HepG2 (cell line): Measurements from ENCODE around the gene ATP8B2. TPM values are rescaled to one million over a fixed set of nuclear protein-coding genes. Genes with fewer than 3 reads are reported as not detected.

Experiments
- BHLHE40 ChIP-seq: IDR thresholded peaks from 2 replicates; pipeline ENCODE4 v1.6.1; 2011; ENCODE audit warnings: low read length, improper control_type of control experiment
- CHD2 ChIP-seq: IDR thresholded peaks from 2 replicates; pipeline ENCODE4 v1.6.1; 2011; ENCODE audit warnings: low read depth, low read length, improper control_type of control experiment
- DMAP1 ChIP-seq: IDR thresholded peaks from 2 replicates; pipeline ENCODE4 v1.6.1; 2016
- GATAD1 ChIP-seq: IDR thresholded peaks from 2 replicates; pipeline ENCODE4 v1.6.1; 2016; ENCODE audit warnings: missing genetic modification reagents, missing compliant biosample characterization
- KAT8 ChIP-seq: IDR thresholded peaks from 2 replicates; pipeline ENCODE4 v1.6.1; 2016; ENCODE audit warnings: missing genetic modification reagents, missing compliant biosample characterization
- KDM2A ChIP-seq: sonication (generic); formaldehyde crosslinking; IDR thresholded peaks from 2 replicates; pipeline ENCODE4 v1.4.0; 2020; ENCODE audit warnings: low read depth, missing genetic modification reagents, borderline replicate concordance
- MEF2D ChIP-seq: sonication (generic); formaldehyde crosslinking; IDR thresholded peaks from 2 replicates; pipeline ENCODE4 v1.5.1; 2020; ENCODE audit warnings: mild to moderate bottlenecking, missing genetic modification reagents
- PHF20 ChIP-seq: sonication (generic); formaldehyde crosslinking; IDR thresholded peaks from 2 replicates; pipeline ENCODE4 v1.5.0; 2020; ENCODE audit warnings: mild to moderate bottlenecking, missing genetic modification reagents
- POLR2G ChIP-seq: fragments of 200-400 bp; formaldehyde crosslinking; IDR thresholded peaks from 2 replicates; pipeline ENCODE4 v1.6.1; 2018; ENCODE audit warnings: mild to moderate bottlenecking, low read depth, low read length, moderate library complexity
- SOX5 ChIP-seq: IDR thresholded peaks from 2 replicates; pipeline ENCODE4 v1.6.1; 2016; ENCODE audit warnings: borderline replicate concordance
- STAG1 ChIP-seq: sonication (generic); formaldehyde crosslinking; IDR thresholded peaks from 2 replicates; pipeline ENCODE4 v1.4.0; 2020; ENCODE audit warnings: missing genetic modification reagents
- TAF1 ChIP-seq: sonication (generic); formaldehyde crosslinking; IDR thresholded peaks from 2 replicates; pipeline ENCODE4 v1.4.0; 2020; ENCODE audit warnings: missing genetic modification reagents
- TBX2 ChIP-seq: sonication (generic); formaldehyde crosslinking; IDR thresholded peaks from 2 replicates; pipeline ENCODE4 v1.5.0; 2020; ENCODE audit warnings: missing genetic modification reagents, mild to moderate bottlenecking, borderline replicate concordance
- XRCC5 ChIP-seq: fragments of 200-400 bp; formaldehyde crosslinking; optimal IDR thresholded peaks from 2 replicates; pipeline ENCODE3; 2017; ENCODE audit warnings: mild to moderate bottlenecking, low read length
- ZFY ChIP-seq: sonication (generic); formaldehyde crosslinking; IDR thresholded peaks from 2 replicates; pipeline ENCODE4 v1.4.0; 2020; ENCODE audit warnings: missing genetic modification reagents
- ZNF121 ChIP-seq: sonication (generic); formaldehyde crosslinking; IDR thresholded peaks from 2 replicates; pipeline ENCODE4 v1.5.0; 2020; ENCODE audit warnings: mild to moderate bottlenecking, missing genetic modification reagents
- ZNF75D ChIP-seq: sonication (generic); formaldehyde crosslinking; IDR thresholded peaks from 2 replicates; pipeline ENCODE4 v1.8.1; 2023; ENCODE audit warnings: missing genetic modification reagents, mild to moderate bottlenecking, borderline replicate concordance
- ZNF761 ChIP-seq: sonication (generic); formaldehyde crosslinking; conservative IDR thresholded peaks from 2 replicates; pipeline ENCODE4 v1.4.0; 2020; ENCODE audit warnings: mild to moderate bottlenecking, missing genetic modification reagents
- ZNF768 ChIP-seq: sonication (generic); formaldehyde crosslinking; IDR thresholded peaks from 2 replicates; pipeline ENCODE4 v1.4.0; 2020; ENCODE audit warnings: missing genetic modification reagents
- ZSCAN29 ChIP-seq: sonication (generic); formaldehyde crosslinking; conservative IDR thresholded peaks from 2 replicates; pipeline ENCODE4 v1.4.0; 2020; ENCODE audit warnings: mild to moderate bottlenecking, missing genetic modification reagents
- ZSCAN31 ChIP-seq: sonication (generic); formaldehyde crosslinking; IDR thresholded peaks from 2 replicates; pipeline ENCODE4 v1.5.0; 2020; ENCODE audit warnings: low read depth, mild to moderate bottlenecking, missing genetic modification reagents
- polyA plus RNA-seq, 8 experiments: library from polyadenylated mRNA; depleted of rRNA in 3 of 8; stranded (reverse) in 7 of 8; unstranded in 1 of 8; fragments of >200 nt; fragmentation: Illumina TruSeq in 4 of 8; extraction: Trizol in 4 of 8; gene quantifications; 2 replicates each; pipeline versions ENCODE4 v1.2.1 to v1.2.3, GENCODE V29; 2011 to 2016; ENCODE audit warnings: low read depth in 4 of 8, missing spikeins in 1 of 8, mixed read lengths in 1 of 8; ENCODE audit not compliant: insufficient read depth in 1 of 8
- total RNA-seq, 5 experiments: library from RNA; depleted of rRNA; stranded (reverse); fragments of >200 nt; fragmentation: Illumina TruSeq; extraction: Trizol; gene quantifications; 2 replicates each; pipeline ENCODE4 v1.2.3, GENCODE V29; 2016; ENCODE audit warnings: low read depth in 1 of 5
- TF ChIP-seq, protein P1 (sequence below): sonication (generic); formaldehyde crosslinking; IDR thresholded peaks from 2 replicates; pipeline ENCODE4 v1.5.0; 2020; ENCODE audit warnings: mild to moderate bottlenecking, low read depth, missing genetic modification reagents, borderline replicate concordance
- TF ChIP-seq, protein P2 (sequence below): sonication (generic); formaldehyde crosslinking; IDR thresholded peaks from 2 replicates; pipeline ENCODE4 v1.8.0; 2022; ENCODE audit warnings: missing genetic modification reagents, mild to moderate bottlenecking, borderline replicate concordance
- TF ChIP-seq, protein P3 (sequence below): sonication (generic); formaldehyde crosslinking; IDR thresholded peaks from 2 replicates; pipeline ENCODE4 v1.4.0; 2020; ENCODE audit warnings: missing genetic modification reagents
- TF ChIP-seq, protein P4 (sequence below): IDR thresholded peaks from 2 replicates; pipeline ENCODE4 v1.6.1; 2012; ENCODE audit warnings: inconsistent platforms

The ATP8B2 gene
- total and polyA plus RNA-seq, 2 of the 13 experiments (the other 11 are each of a cell fraction or from before 2014, with no cell fraction given), result 20.4 to 39.3 TPM

DNA sequence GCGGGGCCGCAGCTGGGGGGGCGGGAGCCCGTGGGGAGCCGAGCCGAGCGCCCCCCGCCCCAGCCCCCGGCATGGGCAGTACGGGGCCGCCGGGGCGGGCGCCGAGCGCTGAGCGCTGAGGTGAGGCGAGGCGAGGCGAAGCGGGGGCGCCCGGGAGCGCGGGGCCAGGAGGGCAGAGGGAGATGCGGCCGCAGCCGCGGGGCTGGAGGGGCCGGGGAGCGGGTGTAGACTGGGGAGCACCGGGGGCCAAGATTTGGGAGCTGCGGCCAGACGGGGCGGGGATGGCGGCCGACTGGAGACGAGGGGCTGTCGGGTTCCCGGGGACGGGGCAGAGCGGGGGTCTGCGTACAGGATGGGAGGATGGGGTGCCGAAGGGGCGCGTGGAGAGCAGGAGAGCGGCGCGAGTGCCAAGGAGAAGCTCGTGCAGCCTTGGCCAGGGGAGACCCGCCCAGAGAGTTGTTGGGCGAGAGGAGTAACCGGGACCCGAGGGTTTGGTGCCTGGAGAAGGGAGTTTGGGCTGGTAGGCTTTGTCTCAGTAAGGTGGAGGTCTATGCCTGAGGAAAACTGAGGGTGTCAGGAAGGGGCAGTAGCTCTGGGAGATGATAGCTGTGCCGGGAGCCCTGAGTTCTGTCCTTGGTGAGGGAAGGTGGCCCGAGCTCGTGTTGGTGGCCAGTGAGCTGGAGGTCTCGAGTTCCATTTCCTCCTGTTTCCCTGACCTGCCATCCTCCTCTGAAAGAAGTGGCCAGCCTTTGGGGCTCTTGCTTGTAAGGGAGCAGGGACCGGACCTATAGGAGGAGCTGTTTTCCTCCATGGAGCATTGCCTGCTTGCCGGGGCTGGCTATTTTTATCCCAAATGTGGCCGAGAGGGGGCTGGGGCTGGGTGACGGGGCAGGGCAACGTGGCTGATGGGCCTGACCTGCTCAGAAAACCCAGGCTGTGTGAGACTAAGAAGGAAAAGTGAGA is 539 bp downstream of the ATP8B2 start (continued):
- TF ChIP-seq STAG1 (peak; percentile 57), ZFY (CRISPR knock-in tag) (peak; percentile 24; the same call in 1 of the 2 replicates), SOX5 (CRISPR knock-in tag) (no peak), DMAP1 (peak; percentile 18; the same call in 1 of the 2 replicates), MEF2D (CRISPR knock-in tag) (peak; percentile 57; the same call in 1 of the 2 replicates), TAF1 (CRISPR knock-in tag) (peak; percentile 42; the same call in 1 of the 2 replicates), ZNF768 (no peak), KAT8 (0 out of 2 replicates have a peak, but pooled peaks have one; percentile 18), ZNF121 (CRISPR knock-in tag) (peak; percentile 27; the same call in 1 of the 2 replicates), ZNF75D (CRISPR knock-in tag) (no peak), XRCC5 (peak; percentile 18), CHD2 (no peak), KDM2A (CRISPR knock-in tag) (0 out of 2 replicates have a peak, but pooled peaks have one; percentile 17), ZSCAN29 (CRISPR knock-in tag) (0 out of 2 replicates have a peak, but pooled peaks have one; percentile 20), PHF20 (CRISPR knock-in tag) (peak; percentile 25; the same call in 1 of the 2 replicates), TBX2 (CRISPR knock-in tag) (peak; percentile 32; the same call in 1 of the 2 replicates), GATAD1 (CRISPR knock-in tag) (no peak), ZNF761 (no peak), ZSCAN31 (0 out of 2 replicates have a peak, but pooled peaks have one; percentile 21), BHLHE40 (0 out of 2 replicates have a peak, but pooled peaks have one; percentile 9), POLR2G (peak; percentile 51; the same call in 1 of the 2 replicates)
- TF ChIP-seq, protein P1, sequence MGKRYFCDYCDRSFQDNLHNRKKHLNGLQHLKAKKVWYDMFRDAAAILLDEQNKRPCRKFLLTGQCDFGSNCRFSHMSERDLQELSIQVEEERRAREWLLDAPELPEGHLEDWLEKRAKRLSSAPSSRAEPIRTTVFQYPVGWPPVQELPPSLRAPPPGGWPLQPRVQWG (CRISPR knock-in tag), result no peak
- TF ChIP-seq, protein P2, sequence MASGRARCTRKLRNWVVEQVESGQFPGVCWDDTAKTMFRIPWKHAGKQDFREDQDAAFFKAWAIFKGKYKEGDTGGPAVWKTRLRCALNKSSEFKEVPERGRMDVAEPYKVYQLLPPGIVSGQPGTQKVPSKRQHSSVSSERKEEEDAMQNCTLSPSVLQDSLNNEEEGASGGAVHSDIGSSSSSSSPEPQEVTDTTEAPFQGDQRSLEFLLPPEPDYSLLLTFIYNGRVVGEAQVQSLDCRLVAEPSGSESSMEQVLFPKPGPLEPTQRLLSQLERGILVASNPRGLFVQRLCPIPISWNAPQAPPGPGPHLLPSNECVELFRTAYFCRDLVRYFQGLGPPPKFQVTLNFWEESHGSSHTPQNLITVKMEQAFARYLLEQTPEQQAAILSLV (CRISPR knock-in tag), result no peak
- TF ChIP-seq, protein P3, sequence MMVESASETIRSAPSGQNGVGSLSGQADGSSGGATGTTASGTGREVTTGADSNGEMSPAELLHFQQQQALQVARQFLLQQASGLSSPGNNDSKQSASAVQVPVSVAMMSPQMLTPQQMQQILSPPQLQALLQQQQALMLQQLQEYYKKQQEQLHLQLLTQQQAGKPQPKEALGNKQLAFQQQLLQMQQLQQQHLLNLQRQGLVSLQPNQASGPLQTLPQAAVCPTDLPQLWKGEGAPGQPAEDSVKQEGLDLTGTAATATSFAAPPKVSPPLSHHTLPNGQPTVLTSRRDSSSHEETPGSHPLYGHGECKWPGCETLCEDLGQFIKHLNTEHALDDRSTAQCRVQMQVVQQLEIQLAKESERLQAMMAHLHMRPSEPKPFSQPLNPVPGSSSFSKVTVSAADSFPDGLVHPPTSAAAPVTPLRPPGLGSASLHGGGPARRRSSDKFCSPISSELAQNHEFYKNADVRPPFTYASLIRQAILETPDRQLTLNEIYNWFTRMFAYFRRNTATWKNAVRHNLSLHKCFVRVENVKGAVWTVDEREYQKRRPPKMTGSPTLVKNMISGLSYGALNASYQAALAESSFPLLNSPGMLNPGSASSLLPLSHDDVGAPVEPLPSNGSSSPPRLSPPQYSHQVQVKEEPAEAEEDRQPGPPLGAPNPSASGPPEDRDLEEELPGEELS (CRISPR knock-in tag), result 0 out of 2 replicates have a peak, but pooled peaks have one; percentile 36
- TF ChIP-seq, protein P4, sequence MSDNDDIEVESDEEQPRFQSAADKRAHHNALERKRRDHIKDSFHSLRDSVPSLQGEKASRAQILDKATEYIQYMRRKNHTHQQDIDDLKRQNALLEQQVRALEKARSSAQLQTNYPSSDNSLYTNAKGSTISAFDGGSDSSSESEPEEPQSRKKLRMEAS, result peak; percentile 41; the same call in 1 of the 2 replicates
